ENCODE data around the gene SPEM3.

- TF ChIP-seq CTCF (IDR thresholded peaks at IDR 0.05; ENCODE audit: extremely low read depth in 1 of 2, insufficient read depth in 1 of 2, low read depth in 1 of 2, low read length in 2 of 2) (no peak), POLR2AphosphoS5 (IDR thresholded peaks at IDR 0.05; ENCODE audit: insufficient read depth, low read depth, low read length) (no peak), FOS (IDR thresholded peaks at IDR 0.05; ENCODE audit: borderline replicate concordance, insufficient read depth, low read length) (no peak)
Observed at GRCh38 chr17:7467498-7467897, 38.8 kb downstream of the SPEM3 start.

Data from endothelial cell of umbilical vein (primary cell).